ENCODE results near the gene PPT1. TPM values are rescaled to one million over a fixed set of nuclear protein-coding genes. Genes with fewer than 3 reads are reported as not detected.

PPT1 gene
- total RNA-seq, 1 experiment from 2014 or later, result 107 TPM

- ATAC-seq (no peak), DNase-seq (ENCODE audit: low spot score) (no peak)
- ChIA-PET CTCF (no interaction called here), POLR2A (no interaction called here)
- Mint-ChIP-seq H3K27me3 (ENCODE audit: low read depth) (peaks cover 41% of the 10 kb centered on the region), H3K4me1 (no peaks in the 10 kb centered on the region), H3K9me3 (peaks cover 9% of the 10 kb centered on the region), H3K27ac (no peak overlapping the region), H3K36me3 (0 out of 2 replicates have a peak, but pooled peaks cover 3% of the 10 kb centered on the region), H3K4me3 (no peak overlapping the region)
- TF ChIP-seq ZNF423 (CRISPR knock-in tag; IDR thresholded peaks at IDR 0.05), result no peak
- no peak for TF ChIP-seq GRHL2 (CRISPR knock-in tag; IDR thresholded peaks at IDR 0.05; ENCODE audit: insufficient replicate concordance, severe bottlenecking)
- TF ChIP-seq NR1H2 (CRISPR knock-in tag; IDR thresholded peaks at IDR 0.05), result no peak
- TF ChIP-seq IRF1 (CRISPR knock-in tag; IDR thresholded peaks at IDR 0.05), result no peak
- TF ChIP-seq PREB (CRISPR knock-in tag; IDR thresholded peaks at IDR 0.05; ENCODE audit: borderline replicate concordance), result no peak
- no peak for TF ChIP-seq E2F4 (CRISPR knock-in tag; IDR thresholded peaks at IDR 0.05; ENCODE audit: borderline replicate concordance, low read depth)
- TF ChIP-seq ATF6 (CRISPR knock-in tag; IDR thresholded peaks at IDR 0.05), result no peak
- no peak for TF ChIP-seq NFATC4 (CRISPR knock-in tag; IDR thresholded peaks at IDR 0.05)
- no peak for TF ChIP-seq SOX15 (CRISPR knock-in tag; IDR thresholded peaks at IDR 0.05)
- TF ChIP-seq ZNF425 (CRISPR knock-in tag; conservative IDR thresholded peaks at IDR 0.05), result no peak
- TF ChIP-seq MYBL2 (CRISPR knock-in tag; IDR thresholded peaks at IDR 0.05), result no peak
- TF ChIP-seq ZNF512 (CRISPR knock-in tag; IDR thresholded peaks at IDR 0.05; ENCODE audit: borderline replicate concordance), result no peak
- no peak for TF ChIP-seq PRRX2 (CRISPR knock-in tag; IDR thresholded peaks at IDR 0.05)
- TF ChIP-seq MXD4 (CRISPR knock-in tag; IDR thresholded peaks at IDR 0.05; ENCODE audit: borderline replicate concordance), result no peak
- no peak for TF ChIP-seq STAT6 (CRISPR knock-in tag; conservative IDR thresholded peaks at IDR 0.05; ENCODE audit: low read depth)
- no peak for TF ChIP-seq CDX4 (CRISPR knock-in tag; IDR thresholded peaks at IDR 0.05; ENCODE audit: borderline replicate concordance)
- no peak for TF ChIP-seq AR (CRISPR knock-in tag; IDR thresholded peaks at IDR 0.05)
- no peak for TF ChIP-seq FOXP1 (CRISPR knock-in tag; IDR thresholded peaks at IDR 0.05; ENCODE audit: borderline replicate concordance)
- no peak for TF ChIP-seq FOXJ3 (CRISPR knock-in tag; IDR thresholded peaks at IDR 0.05; ENCODE audit: borderline replicate concordance)
- no peak for TF ChIP-seq ATF2 (CRISPR knock-in tag; IDR thresholded peaks at IDR 0.05; ENCODE audit: borderline replicate concordance, low read depth)
These were observed 17.3 kb upstream of the PPT1 start for GRCh38 chr1:40114400-40114799.
